NCI-H510A (cell line): ENCODE results near the gene TRAP1.

Experiments used
- DNase-seq: peaks from one replicate; lab custom pipeline; 2025; lab: John Stamatoyannopoulos, UW

Gene TRAP1

DNA sequence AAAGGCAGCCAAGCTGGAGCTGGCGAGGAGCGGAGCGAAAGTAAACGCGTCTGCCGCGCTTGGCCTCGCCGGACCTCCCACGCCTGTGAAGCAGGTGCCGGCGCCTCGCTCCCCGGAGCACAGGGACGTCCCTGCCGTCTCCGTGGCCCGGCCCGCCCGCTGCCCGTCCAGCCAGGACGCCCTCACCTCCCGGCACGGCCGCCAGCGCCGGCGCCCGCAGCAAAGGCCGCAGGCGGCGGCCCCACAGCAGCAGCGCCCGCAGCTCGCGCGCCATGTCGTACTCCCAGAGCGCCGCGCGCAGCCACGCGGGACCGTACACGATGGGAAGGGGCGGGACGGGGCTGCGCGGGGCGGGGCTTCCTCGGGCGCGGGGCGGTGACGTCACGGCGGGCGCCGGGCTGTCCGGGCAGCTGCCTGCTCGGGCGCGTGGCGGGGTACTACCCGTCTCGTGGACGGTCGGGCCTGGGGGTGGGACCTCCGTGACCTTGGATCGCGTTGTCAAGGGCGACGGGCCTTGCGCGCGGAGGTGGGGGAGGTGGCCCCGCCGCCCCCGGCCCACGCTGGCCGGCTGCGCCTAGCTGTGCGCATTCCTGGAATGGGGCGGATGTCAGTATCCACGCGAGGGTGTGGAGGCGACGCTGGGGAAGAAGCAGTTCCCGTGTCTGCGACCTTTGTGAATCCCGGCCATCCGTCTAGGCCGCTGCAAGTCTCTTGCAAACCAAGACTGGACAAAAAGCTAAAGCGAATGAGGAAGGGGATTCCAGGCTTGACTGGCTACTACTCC is at the start of gene TRAP1:
Gene TRAP1 (minus strand): TSS at position 290 of the 784 bp plus-strand sequence. CDS start 16 bp downstream, at position 274.
- DNase-seq: peak; percentile 18

DNA sequence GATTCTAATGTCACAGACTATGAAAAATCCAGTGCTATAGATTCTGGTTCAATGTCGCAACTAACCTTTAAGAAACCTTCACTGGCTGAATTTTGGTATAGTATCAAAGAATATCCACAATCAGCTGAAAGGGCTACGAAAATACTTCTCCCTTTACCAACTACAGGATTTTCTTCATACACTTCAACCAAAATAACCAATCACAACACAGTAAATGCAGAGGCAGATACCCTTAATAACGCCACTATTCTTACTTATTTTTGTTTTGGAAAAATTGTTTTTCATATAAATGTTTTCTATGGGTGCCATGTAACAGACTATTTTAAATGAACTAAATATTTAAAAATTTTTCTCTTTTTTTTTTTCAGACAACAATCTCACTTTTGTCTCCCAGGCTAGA is 48.9 kb upstream of the TRAP1 start:
- DNase-seq: no peak

- no peak for DNase-seq
Measured at GRCh38 chr16:3764409-3764808, 47.1 kb upstream of the TRAP1 start.

DNA sequence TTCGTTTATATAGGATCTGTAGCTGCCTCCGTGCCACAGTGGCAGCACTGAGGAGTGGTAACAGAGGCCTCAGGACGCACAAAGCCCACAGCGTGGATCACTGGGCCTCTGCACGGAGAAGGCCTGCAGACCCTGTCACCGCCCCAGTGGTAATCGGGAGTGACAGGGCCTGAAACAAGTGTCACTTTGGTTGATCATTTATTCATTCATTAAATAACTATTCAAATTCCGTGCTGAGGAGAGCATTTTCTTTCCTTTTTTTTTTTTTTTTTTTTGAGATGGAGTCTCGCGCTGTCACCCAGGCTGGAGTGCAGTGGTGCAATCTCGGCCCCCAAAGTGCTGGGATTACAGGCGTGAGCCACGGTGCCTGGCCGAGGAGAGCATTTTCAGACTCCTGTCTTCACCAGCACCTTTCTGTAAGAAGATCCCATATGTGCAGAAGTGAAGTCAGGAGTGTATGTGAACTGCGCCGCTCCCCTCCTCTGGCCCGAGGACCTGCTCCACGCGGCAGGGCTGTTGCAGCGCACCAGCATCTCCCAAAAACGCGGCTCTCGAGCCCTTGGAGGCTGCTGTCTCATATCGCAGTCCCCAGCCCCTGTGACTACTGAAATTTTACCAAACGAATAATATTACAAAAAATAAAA is 44.9 kb upstream of the TRAP1 start:
- DNase-seq: no peak

DNA sequence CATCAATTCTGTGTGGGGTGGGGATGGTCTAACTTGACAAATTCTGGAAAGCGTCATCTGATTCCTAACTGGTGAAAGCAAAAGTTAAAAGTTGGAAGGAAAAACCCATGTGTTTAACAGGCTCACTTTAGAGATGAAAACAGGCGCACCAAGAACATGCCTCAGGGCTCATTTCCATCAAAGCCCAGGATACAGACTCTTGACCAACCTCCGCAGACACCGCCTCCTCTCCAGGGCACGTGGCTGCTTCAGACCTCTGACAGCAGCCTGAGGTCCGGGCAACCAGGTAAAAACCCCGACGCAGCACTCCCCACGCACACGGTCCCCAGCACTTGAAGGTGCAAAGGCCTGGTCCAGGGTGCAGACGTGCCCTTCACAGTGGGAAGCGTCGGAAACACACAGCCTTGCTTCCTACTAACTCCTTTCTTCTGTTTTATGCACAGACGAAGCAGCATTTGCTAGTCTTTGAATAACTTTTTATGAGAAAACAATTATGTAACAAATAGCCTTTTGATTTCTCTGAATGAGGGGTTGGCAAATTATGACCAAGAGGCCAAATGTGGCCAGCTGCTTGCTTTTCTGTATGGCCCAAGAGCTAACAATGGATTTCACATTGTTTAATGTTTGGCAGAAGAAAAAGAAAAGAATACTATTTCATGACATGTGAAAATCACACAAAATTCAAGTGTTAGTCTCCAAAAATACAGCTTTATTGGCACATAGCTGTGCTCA is 44.2 kb upstream of the TRAP1 start:
- no peak for DNase-seq

- no peak for DNase-seq
Measured at GRCh38 chr16:3760518-3760917, 43.2 kb upstream of the TRAP1 start.

GRCh38 chr16:3759736-3760135 is 42.4 kb upstream of the TRAP1 start:
- no peak for DNase-seq

DNA sequence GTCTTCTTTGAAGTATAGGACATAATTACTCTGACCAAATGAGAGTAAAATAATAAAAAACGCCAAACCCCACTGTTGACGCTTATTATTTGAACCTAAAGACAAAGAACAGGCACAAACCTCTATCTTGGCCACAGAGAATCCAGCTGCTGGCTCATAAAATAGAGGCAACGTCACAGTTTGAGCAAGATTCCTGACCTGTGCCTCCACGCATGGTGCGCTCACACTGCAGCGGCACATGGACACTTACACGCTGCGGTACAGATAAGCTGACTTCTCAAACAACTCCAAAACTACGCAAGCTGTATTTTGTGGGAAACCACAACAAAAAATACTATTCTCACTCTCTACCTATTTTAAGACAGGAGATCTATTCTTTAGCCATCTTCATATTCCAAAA is 38.8 kb upstream of the TRAP1 start:
- no peak for DNase-seq

GRCh38 chr16:3755249-3755648 is 37.9 kb upstream of the TRAP1 start:
- no peak for DNase-seq

DNA sequence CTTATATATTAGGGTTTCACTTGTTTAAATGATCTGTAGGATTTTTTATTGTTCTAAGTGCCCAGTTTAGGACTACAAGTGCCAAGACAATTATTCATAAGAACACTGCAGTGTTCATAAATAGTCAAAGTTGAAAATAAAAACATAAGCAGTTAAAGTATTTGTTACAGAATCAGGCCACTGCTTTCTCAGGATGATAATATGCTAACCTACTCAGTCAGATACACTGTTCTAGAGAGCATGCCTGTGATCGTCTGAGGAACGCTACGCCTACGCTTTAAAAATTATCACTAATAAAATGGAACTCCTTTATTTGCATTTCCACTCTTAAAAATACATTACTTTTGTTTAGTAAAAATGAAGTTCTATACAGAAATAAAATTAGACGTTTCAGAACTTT is 37.4 kb upstream of the TRAP1 start:
- no peak for DNase-seq

- no peak for DNase-seq
Measured at GRCh38 chr16:3754081-3754703, 36.9 kb upstream of the TRAP1 start.

- DNase-seq: no peak
Measured at GRCh38 chr16:3752984-3753383, 35.7 kb upstream of the TRAP1 start.

GRCh38 chr16:3751878-3752277 is 34.6 kb upstream of the TRAP1 start:
- DNase-seq: no peak

GRCh38 chr16:3748307-3748706 is 31.0 kb upstream of the TRAP1 start:
- no peak for DNase-seq

DNA sequence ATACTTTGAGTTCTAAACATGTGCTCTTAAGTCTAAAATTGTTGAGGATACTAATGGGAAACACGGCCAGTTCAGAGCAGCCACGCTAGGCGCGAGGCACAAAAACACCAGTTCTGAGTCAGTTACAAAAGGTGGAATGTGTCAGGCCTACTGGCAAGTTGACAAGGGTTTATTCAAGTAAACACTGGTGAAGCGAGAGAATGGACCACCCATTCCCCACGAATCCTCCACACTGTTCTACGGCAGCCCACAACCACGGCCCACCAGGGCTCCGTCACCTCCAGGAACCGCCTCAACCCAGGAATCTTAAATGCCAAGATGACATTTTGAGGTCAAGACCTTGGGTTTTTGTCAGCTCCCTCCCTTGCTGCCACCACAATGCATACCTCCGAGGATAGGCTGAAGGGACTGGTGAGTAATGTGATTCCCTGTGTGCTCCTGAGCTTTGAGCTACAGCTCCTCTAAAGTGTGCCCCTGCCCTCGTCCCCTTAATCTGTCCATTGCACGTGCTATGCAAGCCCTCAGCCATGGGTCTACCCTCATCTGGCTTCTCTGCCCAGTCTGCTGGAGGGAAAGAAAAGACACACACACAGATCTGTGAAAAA is 28.5 kb upstream of the TRAP1 start:
- DNase-seq: no peak

GRCh38 chr16:3744018-3744417 is 26.7 kb upstream of the TRAP1 start:
- DNase-seq: no peak

DNA sequence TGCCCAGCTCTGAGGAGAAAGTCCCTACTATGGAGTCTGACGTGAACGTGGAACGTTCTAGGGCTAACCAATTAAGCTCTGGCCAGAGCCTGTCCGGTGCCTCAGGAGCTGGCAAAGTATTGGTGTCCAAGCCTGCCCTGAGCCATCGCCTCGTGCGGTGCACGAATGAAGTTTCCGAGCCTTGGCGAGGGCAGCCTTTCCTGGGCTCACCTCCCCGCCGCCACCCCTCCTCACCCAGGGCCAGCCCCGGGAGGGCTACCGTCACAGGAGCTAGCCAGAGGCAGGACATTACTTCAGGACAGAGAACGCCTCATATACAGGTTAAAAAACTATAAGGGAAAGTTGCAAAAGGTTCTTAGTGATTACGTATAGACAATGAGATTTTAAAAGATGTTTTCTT is 23.6 kb upstream of the TRAP1 start:
- no peak for DNase-seq

- no peak for DNase-seq
Measured at GRCh38 chr16:3740186-3740585, 22.9 kb upstream of the TRAP1 start.

- no peak for DNase-seq
Measured at GRCh38 chr16:3739636-3740035, 22.3 kb upstream of the TRAP1 start.

GRCh38 chr16:3738541-3738940 is 21.2 kb upstream of the TRAP1 start:
- no peak for DNase-seq

DNA sequence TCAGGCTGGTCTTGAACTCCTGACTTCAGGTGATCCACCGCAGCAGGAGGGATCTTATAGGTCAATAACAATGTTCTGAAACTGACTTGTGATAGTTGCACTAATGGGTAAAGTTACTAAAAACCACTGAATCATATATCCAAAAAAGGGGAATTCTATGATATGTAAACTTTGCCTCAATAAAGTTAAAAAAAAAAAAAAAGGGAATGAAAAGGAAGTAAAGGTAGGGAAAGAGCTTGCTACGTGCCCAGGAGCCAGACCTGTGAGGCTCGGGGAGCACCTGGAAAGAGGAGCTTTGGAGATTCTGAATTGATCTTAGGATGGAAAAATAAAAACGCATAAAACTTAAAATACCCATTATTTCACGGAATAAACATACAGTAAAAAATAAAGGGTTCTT is 20.8 kb upstream of the TRAP1 start:
- DNase-seq: no peak

GRCh38 chr16:3737181-3737580 is 19.9 kb upstream of the TRAP1 start:
- no peak for DNase-seq
